GM12873 (cell line): ENCODE measurements around the gene DPP6.

ENCODE experiments used
- TF ChIP-seq, protein P1 (sequence below): IDR thresholded peaks from 2 replicates; pipeline ENCODE4 v1.5.1; 2012; ENCODE audit warnings: low read depth, mild to moderate bottlenecking, moderate library complexity, low read length, control low read depth; ENCODE audit not compliant: insufficient read depth; ENCODE audit errors: missing control alignments

The DPP6 gene

DNA sequence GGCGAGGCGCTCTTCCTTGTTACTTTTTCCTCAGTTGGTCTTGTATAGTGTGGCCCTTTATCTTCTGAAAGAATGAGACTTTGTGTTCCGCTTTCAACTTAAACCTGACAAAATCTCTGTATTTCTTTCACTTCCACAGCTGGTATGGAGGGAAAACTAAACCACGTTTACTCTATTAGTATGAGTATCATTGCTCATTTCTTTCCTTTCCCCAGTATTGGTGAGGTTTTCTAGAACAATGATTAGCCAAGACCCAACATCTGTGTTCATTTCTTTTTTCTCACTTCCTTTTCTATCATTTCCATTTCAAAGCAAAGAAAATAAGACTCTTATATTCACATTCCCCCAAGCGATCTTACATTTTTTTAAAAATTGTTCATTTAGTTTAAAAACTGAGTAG lies 785.4 kb downstream of the DPP6 start:
- TF ChIP-seq, protein P1, sequence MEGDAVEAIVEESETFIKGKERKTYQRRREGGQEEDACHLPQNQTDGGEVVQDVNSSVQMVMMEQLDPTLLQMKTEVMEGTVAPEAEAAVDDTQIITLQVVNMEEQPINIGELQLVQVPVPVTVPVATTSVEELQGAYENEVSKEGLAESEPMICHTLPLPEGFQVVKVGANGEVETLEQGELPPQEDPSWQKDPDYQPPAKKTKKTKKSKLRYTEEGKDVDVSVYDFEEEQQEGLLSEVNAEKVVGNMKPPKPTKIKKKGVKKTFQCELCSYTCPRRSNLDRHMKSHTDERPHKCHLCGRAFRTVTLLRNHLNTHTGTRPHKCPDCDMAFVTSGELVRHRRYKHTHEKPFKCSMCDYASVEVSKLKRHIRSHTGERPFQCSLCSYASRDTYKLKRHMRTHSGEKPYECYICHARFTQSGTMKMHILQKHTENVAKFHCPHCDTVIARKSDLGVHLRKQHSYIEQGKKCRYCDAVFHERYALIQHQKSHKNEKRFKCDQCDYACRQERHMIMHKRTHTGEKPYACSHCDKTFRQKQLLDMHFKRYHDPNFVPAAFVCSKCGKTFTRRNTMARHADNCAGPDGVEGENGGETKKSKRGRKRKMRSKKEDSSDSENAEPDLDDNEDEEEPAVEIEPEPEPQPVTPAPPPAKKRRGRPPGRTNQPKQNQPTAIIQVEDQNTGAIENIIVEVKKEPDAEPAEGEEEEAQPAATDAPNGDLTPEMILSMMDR = no peak

DNA sequence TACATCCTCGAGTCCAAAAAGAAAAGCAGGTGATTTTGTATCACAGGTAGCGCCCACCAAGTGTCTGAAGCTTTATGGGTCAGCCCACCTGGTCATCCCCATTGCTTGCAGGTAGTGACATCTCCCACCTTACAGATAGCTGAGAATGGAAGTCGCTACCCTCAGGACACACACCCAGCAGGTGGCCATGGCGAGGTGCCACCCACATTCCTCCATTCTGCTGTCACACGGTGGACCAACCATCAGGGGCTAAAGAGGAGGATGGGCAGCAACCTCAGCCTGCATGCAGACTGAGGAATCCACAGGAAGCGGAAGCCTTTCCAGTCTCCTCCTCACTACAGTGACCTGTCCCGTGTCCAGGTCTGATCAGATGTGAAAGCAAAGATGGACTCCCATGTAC lies 787.9 kb downstream of the DPP6 start:
- TF ChIP-seq, protein P1 = no peak

DNA sequence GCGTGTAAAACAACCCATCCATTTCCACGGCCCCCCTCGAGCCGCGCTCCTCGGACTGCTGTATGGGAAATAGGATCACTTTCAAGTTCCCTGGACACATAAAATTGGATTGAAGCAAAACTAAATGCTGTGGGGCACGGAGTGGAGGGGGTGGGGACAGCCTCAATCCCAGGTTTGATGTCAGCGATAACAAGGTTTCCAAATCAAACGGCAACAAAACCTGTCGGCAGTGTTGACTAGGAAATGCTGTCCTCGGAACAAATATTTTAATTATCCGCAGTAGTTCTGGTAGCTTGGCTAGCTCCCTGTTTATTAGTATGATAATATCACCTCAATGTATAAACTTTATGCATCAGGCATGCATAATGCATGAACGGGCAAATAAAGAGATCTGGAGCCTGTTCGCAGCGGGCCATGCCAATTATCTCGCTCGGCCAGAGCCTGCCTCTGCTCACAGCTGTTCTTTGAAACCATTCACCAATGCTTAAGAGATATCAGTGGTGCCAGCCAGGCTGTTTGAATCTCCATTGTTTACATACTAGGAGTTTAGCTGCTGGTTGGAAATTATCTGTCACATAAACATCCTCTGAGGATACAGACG lies 789.6 kb downstream of the DPP6 start:
- TF ChIP-seq, protein P1 = no peak

DNA sequence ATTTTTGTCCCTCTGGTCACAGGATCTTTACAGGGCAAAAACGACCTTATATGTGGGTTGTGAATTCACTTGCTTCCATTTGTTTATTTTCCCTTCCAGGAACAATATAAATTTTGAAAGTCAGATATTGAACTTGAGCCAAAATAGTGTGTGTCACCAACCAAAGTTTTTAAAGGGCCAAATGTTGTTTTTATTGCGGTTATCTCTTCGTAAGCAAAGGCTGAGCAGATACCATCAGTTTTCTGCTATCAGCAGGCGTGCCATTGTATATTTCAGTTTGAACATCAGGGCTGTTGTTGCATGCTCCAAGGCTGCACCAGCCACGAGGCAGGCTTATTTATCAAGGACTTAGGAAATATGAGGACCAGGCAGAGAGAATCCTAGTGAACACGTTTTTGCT lies 790.4 kb downstream of the DPP6 start:
- TF ChIP-seq, protein P1 = no peak

DNA sequence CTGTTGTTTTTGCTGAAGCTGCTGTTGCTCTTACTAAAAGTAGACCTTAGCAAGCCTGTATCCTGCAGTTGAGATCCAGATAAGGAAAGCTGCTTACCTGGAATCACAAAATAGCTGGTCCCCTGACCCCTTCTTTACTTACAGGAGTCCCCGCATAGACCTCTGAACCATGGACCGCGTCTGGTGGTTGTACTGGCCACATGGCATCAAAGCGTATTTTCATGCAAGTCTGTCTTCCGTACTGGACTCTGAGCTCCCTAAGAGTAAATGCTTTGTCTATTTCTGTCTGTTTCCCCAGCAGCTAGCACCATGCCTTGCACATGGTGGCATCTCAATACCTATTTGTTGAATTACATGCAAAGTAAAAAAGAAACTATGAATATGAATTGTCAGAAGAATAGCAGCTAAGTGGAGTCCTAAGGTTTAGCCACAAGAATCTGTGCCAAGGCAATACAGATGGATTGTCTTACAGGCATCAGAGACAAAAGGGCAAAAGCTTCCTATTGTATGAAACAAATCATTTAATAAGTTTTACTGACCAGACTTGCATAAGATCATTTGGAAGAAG lies 791.6 kb downstream of the DPP6 start:
- TF ChIP-seq, protein P1 = no peak

DNA sequence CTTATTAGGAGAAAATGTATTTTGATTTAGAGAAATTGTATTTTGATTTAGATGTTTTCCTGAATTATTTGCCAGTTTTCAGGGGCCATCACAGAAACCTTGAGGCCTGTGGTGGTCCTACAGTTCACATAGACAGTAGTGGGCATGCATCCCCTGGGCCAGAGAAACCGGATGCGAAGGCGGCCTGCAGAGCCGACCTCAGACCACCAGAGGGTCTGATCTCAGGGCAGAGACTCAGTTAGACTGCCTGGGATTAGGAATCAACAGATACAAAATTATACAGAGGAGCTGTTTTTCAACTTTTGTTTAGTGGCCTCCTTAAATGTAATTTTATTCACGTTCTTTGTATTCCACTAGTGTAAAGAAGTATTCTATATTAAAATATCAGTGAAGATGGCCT lies 792.3 kb downstream of the DPP6 start:
- TF ChIP-seq, protein P1 = no peak

DNA sequence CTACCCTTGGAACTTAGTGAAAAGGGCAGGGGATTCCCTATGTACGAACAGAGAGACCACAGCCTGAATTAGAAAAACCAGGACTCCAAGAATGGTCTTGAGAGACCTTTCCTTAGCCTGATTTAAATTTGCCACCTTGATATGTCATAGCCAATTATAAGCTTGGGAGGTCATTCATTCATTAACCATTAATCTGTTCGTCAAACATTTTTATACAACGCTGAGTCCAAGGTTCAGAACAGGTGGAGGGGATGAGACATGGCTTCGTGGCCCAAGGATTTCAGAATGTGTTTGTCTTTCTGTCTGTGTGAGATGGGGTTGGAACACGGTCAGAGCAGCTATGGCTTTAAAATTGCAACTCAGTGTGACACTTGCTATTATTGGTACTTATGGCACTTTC lies 792.8 kb downstream of the DPP6 start:
- TF ChIP-seq, protein P1 = no peak
